Mesothelial cell of epicardium (in vitro differentiated cells): Measurements from ENCODE around the gene C3orf18. TPM values are rescaled to one million over a fixed set of nuclear protein-coding genes. Genes with fewer than 3 reads are reported as not detected.

ENCODE experiments used
- DNase-seq, 2 experiments: peaks; one replicate each; pipeline ENCODE4 v3.0.0; 2021; ENCODE audit warnings: low spot score in 2 of 2; ENCODE audit not compliant: unreplicated experiment in 2 of 2
- H3K27ac Mint-ChIP-seq: 2 replicates; pipeline ENCODE4 v1.8.0; 2021; ENCODE audit warnings: mixed read lengths
- H3K27me3 Mint-ChIP-seq: 2 replicates; pipeline ENCODE4 v1.8.0; 2021; ENCODE audit warnings: low read depth, mixed read lengths
- H3K36me3 Mint-ChIP-seq: 2 replicates; pipeline ENCODE4 v1.8.0; 2021; ENCODE audit warnings: mixed read lengths
- H3K4me1 Mint-ChIP-seq: 2 replicates; pipeline ENCODE4 v1.8.0; 2021; ENCODE audit warnings: mixed read lengths
- H3K4me3 Mint-ChIP-seq: 2 replicates; pipeline ENCODE4 v1.8.0; 2021; ENCODE audit warnings: mild to moderate bottlenecking, moderate library complexity, mixed read lengths
- H3K9me3 Mint-ChIP-seq: 2 replicates; pipeline ENCODE4 v1.8.0; 2021; ENCODE audit warnings: mixed read lengths
- total RNA-seq: library from RNA; stranded (reverse); gene quantifications from 3 replicates; pipeline ENCODE4 v1.2.1, GENCODE V29; 2021
- TF ChIP-seq, protein P1 (sequence below): fragments of 200-600 bp; sonication (generic); IDR thresholded peaks from one replicate; pipeline ENCODE4 v1.5.0; 2021; ENCODE audit warnings: antibody characterized with exemption; ENCODE audit not compliant: unreplicated experiment

Gene C3orf18
- total RNA-seq, 1 donor from 2014 or later, result 15.1 TPM

- Mint-ChIP-seq H3K27me3 (peaks cover 5% of the 10 kb centered on the region), H3K4me1 (peaks cover 46% of the 10 kb centered on the region), H3K27ac (peak overlapping the region; percentile 61), H3K4me3 (peak overlapping the region; percentile 44), H3K36me3 (peaks cover 2% of the 10 kb centered on the region), H3K9me3 (no peaks in the 10 kb centered on the region)
- TF ChIP-seq, protein P1, sequence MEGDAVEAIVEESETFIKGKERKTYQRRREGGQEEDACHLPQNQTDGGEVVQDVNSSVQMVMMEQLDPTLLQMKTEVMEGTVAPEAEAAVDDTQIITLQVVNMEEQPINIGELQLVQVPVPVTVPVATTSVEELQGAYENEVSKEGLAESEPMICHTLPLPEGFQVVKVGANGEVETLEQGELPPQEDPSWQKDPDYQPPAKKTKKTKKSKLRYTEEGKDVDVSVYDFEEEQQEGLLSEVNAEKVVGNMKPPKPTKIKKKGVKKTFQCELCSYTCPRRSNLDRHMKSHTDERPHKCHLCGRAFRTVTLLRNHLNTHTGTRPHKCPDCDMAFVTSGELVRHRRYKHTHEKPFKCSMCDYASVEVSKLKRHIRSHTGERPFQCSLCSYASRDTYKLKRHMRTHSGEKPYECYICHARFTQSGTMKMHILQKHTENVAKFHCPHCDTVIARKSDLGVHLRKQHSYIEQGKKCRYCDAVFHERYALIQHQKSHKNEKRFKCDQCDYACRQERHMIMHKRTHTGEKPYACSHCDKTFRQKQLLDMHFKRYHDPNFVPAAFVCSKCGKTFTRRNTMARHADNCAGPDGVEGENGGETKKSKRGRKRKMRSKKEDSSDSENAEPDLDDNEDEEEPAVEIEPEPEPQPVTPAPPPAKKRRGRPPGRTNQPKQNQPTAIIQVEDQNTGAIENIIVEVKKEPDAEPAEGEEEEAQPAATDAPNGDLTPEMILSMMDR, result no peak
- no peak for DNase-seq
These were observed 41.7 kb upstream of the C3orf18 start for GRCh38 chr3:50609071-50609762.

GRCh38 chr3:50608278-50608677 is 40.7 kb upstream of the C3orf18 start:
- Mint-ChIP-seq H3K4me3 (no peak overlapping the region), H3K36me3 (peaks cover 2% of the 10 kb centered on the region), H3K27ac (no peak overlapping the region), H3K4me1 (peaks cover 46% of the 10 kb centered on the region), H3K9me3 (no peaks in the 10 kb centered on the region), H3K27me3 (peaks cover 2% of the 10 kb centered on the region)
- TF ChIP-seq, protein P1, result no peak
- no peak for DNase-seq

- TF ChIP-seq, protein P1, result no peak
- Mint-ChIP-seq H3K9me3 (no peaks in the 10 kb centered on the region), H3K4me3 (no peak overlapping the region), H3K4me1 (peaks cover 49% of the 10 kb centered on the region), H3K27me3 (peaks cover 1% of the 10 kb centered on the region), H3K27ac (no peak overlapping the region), H3K36me3 (peaks cover 2% of the 10 kb centered on the region)
- no peak for DNase-seq
These were observed 39.9 kb upstream of the C3orf18 start for GRCh38 chr3:50607271-50608091.

- TF ChIP-seq, protein P1, result no peak
- H3K27me3 Mint-ChIP-seq, result no peaks in the 10 kb centered on the region
- DNase-seq, result no peak
- H3K4me3 Mint-ChIP-seq, result no peak overlapping the region
- H3K36me3 Mint-ChIP-seq, result peaks cover 2% of the 10 kb centered on the region
- no peak overlapping the region for H3K27ac Mint-ChIP-seq
- no peaks in the 10 kb centered on the region for H3K9me3 Mint-ChIP-seq
- H3K4me1 Mint-ChIP-seq, result peaks cover 51% of the 10 kb centered on the region
These were observed 39.0 kb upstream of the C3orf18 start for GRCh38 chr3:50606596-50606995.

GRCh38 chr3:50605901-50606326 is 38.4 kb upstream of the C3orf18 start:
- peaks cover 55% of the 10 kb centered on the region for H3K4me1 Mint-ChIP-seq
- no peaks in the 10 kb centered on the region for H3K9me3 Mint-ChIP-seq
- H3K27ac Mint-ChIP-seq, result no peak overlapping the region
- TF ChIP-seq, protein P1, result no peak
- H3K36me3 Mint-ChIP-seq, result peaks cover 2% of the 10 kb centered on the region
- H3K27me3 Mint-ChIP-seq, result no peaks in the 10 kb centered on the region
- DNase-seq, result no peak
- H3K4me3 Mint-ChIP-seq, result no peak overlapping the region
